Measurements from ENCODE around the gene ARHGAP24. TPM values are rescaled to one million over a fixed set of nuclear protein-coding genes. Genes with fewer than 3 reads are reported as not detected.

The ARHGAP24 gene
- total and polyA plus RNA-seq, 2 experiments from 2014 or later: 19.5 to 29.6 TPM

DNA sequence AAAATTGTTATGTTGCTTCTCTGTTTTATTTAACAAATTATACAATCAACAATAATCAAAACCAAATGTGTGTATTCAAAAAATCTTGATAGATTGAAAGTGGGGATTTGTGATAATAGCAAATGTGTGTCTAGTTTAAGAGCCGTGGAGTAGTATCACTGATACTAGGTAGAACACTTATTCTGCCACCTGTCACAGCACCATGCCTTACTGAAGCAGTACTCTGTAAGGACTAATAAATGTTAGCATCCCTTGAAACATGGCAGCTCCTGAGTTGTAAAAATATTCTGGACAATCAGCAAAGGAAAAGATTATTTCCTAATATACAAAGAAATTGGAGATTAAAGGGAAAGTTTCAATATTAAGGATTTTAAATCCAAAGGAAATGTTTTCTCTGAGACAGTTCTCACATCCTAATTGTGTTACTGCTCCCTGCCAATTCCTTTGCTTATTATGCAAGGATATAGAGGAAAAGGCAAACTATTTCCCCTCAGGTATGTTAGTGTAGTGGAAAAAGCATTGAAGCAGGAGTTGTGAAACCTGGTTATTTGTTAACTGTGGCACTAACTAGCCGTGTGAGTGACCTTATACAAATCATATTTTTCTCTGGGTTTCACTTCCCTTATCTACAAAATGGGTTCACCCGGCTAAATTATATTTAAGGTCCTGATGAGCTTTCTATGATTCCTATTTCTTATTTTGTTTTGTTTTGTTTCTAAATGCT lies 303.1 kb downstream of the ARHGAP24 start:
- Histone ChIP-seq H3K36me3 (replicated peaks; ENCODE audit: insufficient read depth, low read depth) (no peaks in the 10 kb centered on the region), H2AFZ (no peak overlapping the region), H3K4me1 (ENCODE audit: insufficient read depth) (peaks cover 4% of the 10 kb centered on the region), H3K4me3 (no peak overlapping the region), H4K20me1 (ENCODE audit: insufficient read depth, poor library complexity, severe bottlenecking) (no peaks in the 10 kb centered on the region), H3K27me3 (no peaks in the 10 kb centered on the region), H3K27ac (peak overlapping the region; percentile 63), H3K9me3 (ENCODE audit: low read depth) (no peaks in the 10 kb centered on the region), H3K4me2 (peak overlapping the region; percentile 61), H3K79me2 (peaks cover 4% of the 10 kb centered on the region), H3K9me2 (replicated peaks; ENCODE audit: insufficient read depth) (no peaks in the 10 kb centered on the region)
- WGBS (ENCODE audit: low lambda C conversion rate, missing lambda C conversion rate): 62% methylated on average over 3 of the region's 3 CpGs
- TF ChIP-seq EZH2phosphoT487 (IDR thresholded peaks at IDR 0.05; ENCODE audit: low read depth, severe bottlenecking, unreplicated experiment) (no peak), EZH2 (IDR thresholded peaks at IDR 0.05; ENCODE audit: borderline replicate concordance) (no peak)
- TF ChIP-seq, protein P1, sequence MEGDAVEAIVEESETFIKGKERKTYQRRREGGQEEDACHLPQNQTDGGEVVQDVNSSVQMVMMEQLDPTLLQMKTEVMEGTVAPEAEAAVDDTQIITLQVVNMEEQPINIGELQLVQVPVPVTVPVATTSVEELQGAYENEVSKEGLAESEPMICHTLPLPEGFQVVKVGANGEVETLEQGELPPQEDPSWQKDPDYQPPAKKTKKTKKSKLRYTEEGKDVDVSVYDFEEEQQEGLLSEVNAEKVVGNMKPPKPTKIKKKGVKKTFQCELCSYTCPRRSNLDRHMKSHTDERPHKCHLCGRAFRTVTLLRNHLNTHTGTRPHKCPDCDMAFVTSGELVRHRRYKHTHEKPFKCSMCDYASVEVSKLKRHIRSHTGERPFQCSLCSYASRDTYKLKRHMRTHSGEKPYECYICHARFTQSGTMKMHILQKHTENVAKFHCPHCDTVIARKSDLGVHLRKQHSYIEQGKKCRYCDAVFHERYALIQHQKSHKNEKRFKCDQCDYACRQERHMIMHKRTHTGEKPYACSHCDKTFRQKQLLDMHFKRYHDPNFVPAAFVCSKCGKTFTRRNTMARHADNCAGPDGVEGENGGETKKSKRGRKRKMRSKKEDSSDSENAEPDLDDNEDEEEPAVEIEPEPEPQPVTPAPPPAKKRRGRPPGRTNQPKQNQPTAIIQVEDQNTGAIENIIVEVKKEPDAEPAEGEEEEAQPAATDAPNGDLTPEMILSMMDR (IDR thresholded peaks at IDR 0.05; ENCODE audit: poor library complexity): no peak
- no peak for DNase-seq (ENCODE audit: low spot score)

DNA sequence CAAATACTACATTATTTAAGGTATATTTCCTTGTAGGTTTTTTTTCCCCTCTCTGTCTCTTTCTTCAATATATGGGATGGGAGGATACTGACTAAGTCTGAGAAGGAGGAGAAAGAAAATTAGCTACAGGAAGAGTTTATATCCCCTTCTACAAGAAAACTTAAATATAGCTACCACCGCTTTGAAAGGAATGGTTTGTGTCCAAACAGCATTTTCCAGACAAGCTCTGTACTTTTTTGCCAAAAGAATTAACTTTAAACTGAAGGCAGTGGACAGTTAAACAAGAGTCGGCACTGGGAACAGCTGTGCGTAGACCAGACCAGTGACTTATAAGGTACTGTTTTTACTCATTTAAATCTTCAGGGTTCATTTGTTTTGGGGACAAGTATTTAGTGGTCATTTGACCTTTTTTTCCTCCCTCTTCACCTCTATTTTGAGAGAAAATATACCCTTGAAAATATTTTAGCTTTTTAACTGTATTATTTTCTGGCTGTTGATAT lies 303.7 kb downstream of the ARHGAP24 start:
- peak overlapping the region; percentile 9 for H3K4me3 ChIP-seq
- WGBS (ENCODE audit: low lambda C conversion rate, missing lambda C conversion rate): 36% methylated on average over 3 of the region's 3 CpGs
- peak overlapping the region; percentile 61 for H3K4me2 ChIP-seq
- no peaks in the 10 kb centered on the region for H3K27me3 ChIP-seq
- H3K36me3 ChIP-seq (replicated peaks; ENCODE audit: insufficient read depth, low read depth): no peaks in the 10 kb centered on the region
- H2AFZ ChIP-seq: peak overlapping the region; percentile 7
- no peak for DNase-seq (ENCODE audit: low spot score)
- H3K79me2 ChIP-seq: peaks cover 4% of the 10 kb centered on the region
- no peaks in the 10 kb centered on the region for H4K20me1 ChIP-seq (ENCODE audit: insufficient read depth, poor library complexity, severe bottlenecking)
- TF ChIP-seq EZH2 (IDR thresholded peaks at IDR 0.05; ENCODE audit: borderline replicate concordance) (no peak), EZH2phosphoT487 (IDR thresholded peaks at IDR 0.05; ENCODE audit: low read depth, severe bottlenecking, unreplicated experiment) (no peak)
- TF ChIP-seq, protein P1 (IDR thresholded peaks at IDR 0.05; ENCODE audit: poor library complexity): no peak
- peaks cover 4% of the 10 kb centered on the region for H3K4me1 ChIP-seq (ENCODE audit: insufficient read depth)
- no peaks in the 10 kb centered on the region for H3K9me3 ChIP-seq (ENCODE audit: low read depth)
- peak overlapping the region; percentile 63 for H3K27ac ChIP-seq
- no peaks in the 10 kb centered on the region for H3K9me2 ChIP-seq (replicated peaks; ENCODE audit: insufficient read depth)

DNA sequence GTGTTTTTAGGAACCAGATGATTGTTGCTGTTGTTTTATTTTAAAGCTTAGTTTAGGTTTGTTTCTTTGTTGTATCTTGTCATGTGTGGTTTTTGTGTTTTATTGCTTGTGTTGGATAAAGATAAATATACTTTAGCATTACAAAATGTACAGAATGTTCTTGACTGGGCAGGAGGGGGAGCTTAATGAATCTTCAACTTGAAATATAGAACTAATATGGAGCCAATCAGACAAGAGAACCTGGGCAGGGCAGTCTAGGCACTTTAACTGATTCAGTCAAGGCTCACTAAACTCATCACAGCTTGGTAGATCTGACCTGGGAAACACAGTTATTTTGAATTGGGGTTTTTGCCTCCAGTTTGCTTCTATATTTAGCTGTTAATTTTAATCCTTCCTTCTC lies 304.2 kb downstream of the ARHGAP24 start:
- no peaks in the 10 kb centered on the region for H3K27me3 ChIP-seq
- H3K9me2 ChIP-seq (replicated peaks; ENCODE audit: insufficient read depth): no peaks in the 10 kb centered on the region
- peak overlapping the region; percentile 7 for H2AFZ ChIP-seq
- peak overlapping the region; percentile 9 for H3K4me3 ChIP-seq
- peaks cover 4% of the 10 kb centered on the region for H3K4me1 ChIP-seq (ENCODE audit: insufficient read depth)
- DNase-seq (ENCODE audit: low spot score): no peak
- peaks cover 4% of the 10 kb centered on the region for H3K79me2 ChIP-seq
- H4K20me1 ChIP-seq (ENCODE audit: insufficient read depth, poor library complexity, severe bottlenecking): no peaks in the 10 kb centered on the region
- no peaks in the 10 kb centered on the region for H3K36me3 ChIP-seq (replicated peaks; ENCODE audit: insufficient read depth, low read depth)
- peak overlapping the region; percentile 61 for H3K4me2 ChIP-seq
- no peaks in the 10 kb centered on the region for H3K9me3 ChIP-seq (ENCODE audit: low read depth)
- TF ChIP-seq EZH2 (IDR thresholded peaks at IDR 0.05; ENCODE audit: borderline replicate concordance) (no peak), EZH2phosphoT487 (IDR thresholded peaks at IDR 0.05; ENCODE audit: low read depth, severe bottlenecking, unreplicated experiment) (no peak)
- TF ChIP-seq, protein P1 (IDR thresholded peaks at IDR 0.05; ENCODE audit: poor library complexity): no peak
- peak overlapping the region; percentile 63 for H3K27ac ChIP-seq
